OCI-LY1 (cell line): ENCODE data around the gene COL23A1.

Source experiments
- CTCF ChIP-seq: fragments of 200-600 bp; sonication (generic), shearing (Covaris generic); IDR thresholded peaks from 2 replicates; pipeline ENCODE4 v1.5.1; 2017; ENCODE audit warnings: mild to moderate bottlenecking, antibody characterized with exemption, low read length, moderate library complexity, mixed read lengths
- EZH2 ChIP-seq: fragments of 200-600 bp; sonication (generic), shearing (Covaris generic); IDR thresholded peaks from 2 replicates; pipeline ENCODE4 v1.8.0; 2017; ENCODE audit warnings: borderline replicate concordance, mixed run types, mild to moderate bottlenecking, antibody characterized with exemption, low read length, moderate library complexity, mixed read lengths

- TF ChIP-seq CTCF = no peak
- TF ChIP-seq EZH2 = no peak
Measured at GRCh38 chr5:178457471-178457870, 132.7 kb downstream of the COL23A1 start.
